Muscle layer of colon (tissue), 2 donors: ENCODE measurements around the gene PEX6.
A peak's percentile ranks its signal among the peaks of the same experiment; 100 is the strongest.
"Not testable (repeated sequence)": the region's sequence is repeated elsewhere in the genome, so short reads cannot be mapped to it uniquely, and the experiment has no call there.

Experiments
- H3K27ac ChIP-seq: one replicate; pipeline ENCODE4 v1.7.0; 2013; ENCODE audit warnings: low read depth, mild to moderate bottlenecking, low read length, moderate library complexity
- H3K27me3 ChIP-seq, 2 donors: one replicate each; pipeline ENCODE4 v1.7.0; 2013; ENCODE audit warnings: low read length in 2 of 2, mild to moderate bottlenecking in 2 of 2; ENCODE audit not compliant: insufficient read depth in 2 of 2, control insufficient read depth in 1 of 2
- H3K36me3 ChIP-seq: one replicate; pipeline ENCODE4 v1.7.0; 2013; ENCODE audit warnings: mild to moderate bottlenecking, low read length; ENCODE audit not compliant: insufficient read depth
- H3K4me1 ChIP-seq: one replicate; pipeline ENCODE4 v1.7.0; 2013; ENCODE audit warnings: mild to moderate bottlenecking, low read length; ENCODE audit not compliant: insufficient read depth
- H3K4me3 ChIP-seq, 2 donors: one replicate each; pipeline ENCODE4 v1.7.0; 2013; ENCODE audit warnings: low read length in 2 of 2, low read depth in 1 of 2, mild to moderate bottlenecking in 1 of 2, moderate library complexity in 1 of 2
- H3K9ac ChIP-seq: one replicate; pipeline ENCODE4 v1.7.0; 2013; ENCODE audit warnings: low read length
- H3K9me3 ChIP-seq: one replicate; pipeline ENCODE4 v1.7.0; 2013; ENCODE audit warnings: mild to moderate bottlenecking, low read length
- donor health status: abdominal sarcoma.
- donor health status: Adenocarcinoma of cecum.

The PEX6 gene

GRCh38 chr6:42962502-42963178 is 16.3 kb downstream of the PEX6 start:
- peaks cover 32% of the 10 kb centered on the region for H3K36me3 ChIP-seq
- H3K4me1 ChIP-seq, result peaks cover 11% of the 10 kb centered on the region
- no peak overlapping the region for H3K27ac ChIP-seq

GRCh38 chr6:42962096-42962495 is 16.9 kb downstream of the PEX6 start:
- H3K4me3 ChIP-seq, result no peak overlapping the region
- peaks cover 29% of the 10 kb centered on the region for H3K36me3 ChIP-seq
- H3K9ac ChIP-seq, result no peak overlapping the region
- H3K4me1 ChIP-seq, result peaks cover 11% of the 10 kb centered on the region
- H3K9me3 ChIP-seq, result no peaks in the 10 kb centered on the region
- H3K27ac ChIP-seq, result no peak overlapping the region
- H3K27me3 ChIP-seq, result peaks cover 0 to 4% of the 10 kb centered on the region in 2 donors

More at GRCh38 chr6:42962502-42963178, 16.3 kb downstream of the PEX6 start:
- Histone ChIP-seq H3K9me3 (no peaks in the 10 kb centered on the region), H3K9ac (no peak overlapping the region), H3K27me3 (peaks cover 0 to 4% of the 10 kb centered on the region in 2 donors), H3K4me3 (no peak overlapping the region)

GRCh38 chr6:42961020-42961470 is 17.9 kb downstream of the PEX6 start:
- peaks cover 0 to 4% of the 10 kb centered on the region in 2 donors for H3K27me3 ChIP-seq
- H3K4me3 ChIP-seq, result peak overlapping the region; percentile 56 to 57
- peaks cover 21% of the 10 kb centered on the region for H3K36me3 ChIP-seq
- no peak overlapping the region for H3K9ac ChIP-seq
- H3K27ac ChIP-seq, result no peak overlapping the region
- H3K9me3 ChIP-seq, result no peaks in the 10 kb centered on the region
- H3K4me1 ChIP-seq, result peaks cover 11% of the 10 kb centered on the region

GRCh38 chr6:42960243-42961019 is 18.6 kb downstream of the PEX6 start, which contains the start of gene GNMT:
Gene GNMT (plus strand): TSS chr6:42960754. CDS start chr6:42960768, 14 bp downstream.
- H3K27ac ChIP-seq, result no peak within 1 kb of the TSS
- H3K9ac ChIP-seq, result peak within 1 kb of the TSS; percentile 1
- peaks cover 0 to 4% of the 10 kb centered on the region in 2 donors for H3K27me3 ChIP-seq
- H3K36me3 ChIP-seq, result peaks cover 15% of the 10 kb centered on the region
- no peaks in the 10 kb centered on the region for H3K9me3 ChIP-seq
- peak within 1 kb of the TSS; percentile 56 to 57 for H3K4me3 ChIP-seq
- H3K4me1 ChIP-seq, result peaks cover 11% of the 10 kb centered on the region

GRCh38 chr6:42959917-42960242 is 19.1 kb downstream of the PEX6 start:
- H3K9ac ChIP-seq, result peak overlapping the region; percentile 1
- peaks cover 11% of the 10 kb centered on the region for H3K36me3 ChIP-seq
- peaks cover 11% of the 10 kb centered on the region for H3K4me1 ChIP-seq
- H3K27ac ChIP-seq, result no peak overlapping the region
- peaks cover 0 to 4% of the 10 kb centered on the region in 2 donors for H3K27me3 ChIP-seq
- no peaks in the 10 kb centered on the region for H3K9me3 ChIP-seq
- H3K4me3 ChIP-seq, result peak overlapping the region in 1 of 2 donors; percentile 57

GRCh38 chr6:42958125-42958524 is 20.9 kb downstream of the PEX6 start:
- Histone ChIP-seq H3K4me3 (no peak overlapping the region), H3K27ac (no peak overlapping the region), H3K4me1 (peaks cover 11% of the 10 kb centered on the region), H3K9ac (no peak overlapping the region), H3K27me3 (peaks cover 0 to 4% of the 10 kb centered on the region in 2 donors), H3K36me3 (no peaks in the 10 kb centered on the region), H3K9me3 (no peaks in the 10 kb centered on the region)

GRCh38 chr6:42954405-42954804 is 24.6 kb downstream of the PEX6 start:
- not testable (repeated sequence) for H3K9ac ChIP-seq, H3K27ac ChIP-seq, H3K27me3 ChIP-seq, H3K4me1 ChIP-seq, H3K4me3 ChIP-seq, H3K36me3 ChIP-seq, H3K9me3 ChIP-seq

GRCh38 chr6:42952389-42952788 is 26.6 kb downstream of the PEX6 start:
- Histone ChIP-seq H3K9me3 (no peaks in the 10 kb centered on the region), H3K36me3 (no peaks in the 10 kb centered on the region)

GRCh38 chr6:42947950-42948349 is 31.0 kb downstream of the PEX6 start:
- Histone ChIP-seq H3K27me3 (no peaks in the 10 kb centered on the region), H3K4me3 (no peak overlapping the region), H3K36me3 (peaks cover 10% of the 10 kb centered on the region)

More at GRCh38 chr6:42952389-42952788, 26.6 kb downstream of the PEX6 start:
- Histone ChIP-seq H3K27me3 (no peaks in the 10 kb centered on the region), H3K27ac (no peak overlapping the region), H3K4me1 (no peaks in the 10 kb centered on the region), H3K4me3 (no peak overlapping the region), H3K9ac (no peak overlapping the region)

GRCh38 chr6:42942444-42942843 is 36.5 kb downstream of the PEX6 start:
- H3K36me3 ChIP-seq, result peaks cover 33% of the 10 kb centered on the region
- no peaks in the 10 kb centered on the region for H3K9me3 ChIP-seq
- no peak overlapping the region for H3K4me3 ChIP-seq

More at GRCh38 chr6:42947950-42948349, 31.0 kb downstream of the PEX6 start:
- Histone ChIP-seq H3K9me3 (no peaks in the 10 kb centered on the region), H3K27ac (no peak overlapping the region), H3K4me1 (no peaks in the 10 kb centered on the region), H3K9ac (no peak overlapping the region)

GRCh38 chr6:42941356-42941755 is 37.6 kb downstream of the PEX6 start:
- H3K9me3 ChIP-seq, H3K27me3 ChIP-seq, H3K27ac ChIP-seq, H3K4me3 ChIP-seq, H3K4me1 ChIP-seq, H3K9ac ChIP-seq: not testable (repeated sequence)
- peaks cover 43% of the 10 kb centered on the region for H3K36me3 ChIP-seq

More at GRCh38 chr6:42942444-42942843, 36.5 kb downstream of the PEX6 start:
- no peaks in the 10 kb centered on the region for H3K27me3 ChIP-seq
- no peak overlapping the region for H3K9ac ChIP-seq
- H3K27ac ChIP-seq, result no peak overlapping the region
- H3K4me1 ChIP-seq, result no peaks in the 10 kb centered on the region
